Prostate gland (tissue), 2 donors: ENCODE data around the gene KLHL35. TPM values are rescaled to one million over a fixed set of nuclear protein-coding genes. Genes with fewer than 3 reads are reported as not detected.

Experiments used
- DNase-seq: peaks from one replicate; pipeline ENCODE4 v3.0.0-alpha.2; 2019; ENCODE audit warnings: low spot score
- H3K27ac ChIP-seq, 2 donors: fragments of 200-600 bp; sonication (generic); 2 replicates each; pipeline ENCODE4 v1.5.1; 2017 to 2019
- H3K27me3 ChIP-seq: fragments of 200-600 bp; sonication (generic); replicated peaks from 2 replicates; pipeline ENCODE4 v1.5.1; 2019; ENCODE audit not compliant: insufficient read depth
- H3K36me3 ChIP-seq, 2 donors: fragments of 200-600 bp; sonication (generic); 1 replicate in 1 of 2; 2 replicates in 1 of 2; pipeline versions ENCODE4 v1.5.1 to v1.8.1; 2017 to 2019
- H3K4me1 ChIP-seq: fragments of 200-600 bp; sonication (generic); replicated peaks from 2 replicates; pipeline ENCODE4 v1.5.1; 2019
- H3K4me3 ChIP-seq, 2 donors: fragments of 200-600 bp; sonication (generic); 2 replicates each; pipeline ENCODE4 v1.5.1; 2017 to 2019
- H3K9me3 ChIP-seq: fragments of 200-600 bp; sonication (generic); 2 replicates; pipeline ENCODE4 v1.5.1; 2017
- CTCF ChIP-seq, 4 experiments: fragments of 200-600 bp in 2 of 4; fragments of 450-650 bp in 2 of 4; sonication (generic) in 2 of 4; IDR thresholded peaks; 1 replicate in 3 of 4; 2 replicates in 1 of 4; pipeline ENCODE4 v1.5.1; 2016 to 2019; ENCODE audit warnings: antibody characterized with exemption in 4 of 4, mild to moderate bottlenecking in 2 of 4, moderate library complexity in 2 of 4
- POLR2A ChIP-seq: fragments of 450-650 bp; IDR thresholded peaks from one replicate; pipeline ENCODE4 v1.6.1; 2016; ENCODE audit warnings: antibody characterized with exemption, mild to moderate bottlenecking
- WGBS: methylation state at CpG from one replicate; pipeline ENCODE4 v1.1.5; 2018; 5-methylcytosine and 5-hydroxymethylcytosine counted together
- intact Hi-C: fragments of 100-400 bp; cut with DNase I; formaldehyde crosslinking; loops from one replicate; pipeline ENCODE4 v1.14.2; 2022
- small RNA-seq, 2 donors: library from RNA; depleted of rRNA; stranded (forward); fragments of <200 nt; gene quantifications; one replicate each; pipeline ENCODE3, GENCODE V24; 2016
- total RNA-seq, 2 donors: library from RNA; depleted of rRNA; stranded (reverse); fragments of >200 nt; gene quantifications; one replicate each; pipeline ENCODE4 v1.1.0, GENCODE V29; 2016

KLHL35 gene
- total RNA-seq, 2 donors from 2014 or later = 0.46 to 28.4 TPM

GRCh38 chr11:75373201-75373600 is 59.8 kb downstream of the KLHL35 start:
- WGBS = 92% methylated on average over 8 of the region's 8 CpGs
- TF ChIP-seq CTCF (IDR thresholded peaks at IDR 0.05) (no peak), POLR2A (no peak)
- Histone ChIP-seq H3K9me3 (no peaks in the 10 kb centered on the region), H3K27me3 (no peaks in the 10 kb centered on the region), H3K36me3 (no peaks in the 10 kb centered on the region), H3K4me3 (no peak overlapping the region), H3K4me1 (peaks cover 9% of the 10 kb centered on the region), H3K27ac (peak overlapping the region; percentile 70 to 83)
- intact Hi-C loops = no loop called here
- DNase-seq = no peak

Small RNA genes lying within 50 kb of the gene (small RNA-seq; reads per million reads assigned to genes)
- gene SNORD15A = 0 reads per million in 2 donors
- 25.8 to 86.3 reads per million in 2 donors for gene SNORD15B

Other genes starting within 250 kb of the KLHL35 start
- 1 to 10 TPM in 1 of 2 donors, under 1 TPM in 1; 0.68 to 8.3 TPM for gene TPBGL, start 192.4 kb downstream of the KLHL35 start, total RNA-seq
- gene ARRB1, start 81.5 kb downstream of the KLHL35 start, total RNA-seq = 10 to 100 TPM; 31.9 to 64.7 TPM
- gene RPS3, start 33.7 kb downstream of the KLHL35 start, total RNA-seq = 1,000 to 10,000 TPM in 1 of 2 donors, 100 to 1,000 TPM in 1; 890 to 1,636 TPM
- 10 to 100 TPM in 1 of 2 donors, 1 to 10 TPM in 1; 1.7 to 14.6 TPM for gene GDPD5, start 92.7 kb upstream of the KLHL35 start, total RNA-seq
- gene SERPINH1, start 129.1 kb upstream of the KLHL35 start, total RNA-seq = 100 to 1,000 TPM; 123 to 189 TPM
- gene MAP6, start 235.8 kb upstream of the KLHL35 start, total RNA-seq = 10 to 100 TPM; 15.8 to 21.5 TPM